PC-9 (cell line): ENCODE data around the gene EIF3K. TPM values are rescaled to one million over a fixed set of nuclear protein-coding genes. Genes with fewer than 3 reads are reported as not detected.

Experiments used
- BruUV-seq: library from RNA; stranded (reverse); fragments of 400-500 nt; replicated peaks from 2 replicates; lab custom pipeline; 2021; lab: Mats Ljungman, UMichigan
- CTCF ChIA-PET: fragments of 300-600 bp; sonication (Branson Sonifier 250); formaldehyde crosslinking; loops from one replicate; lab custom pipeline; 2022; ENCODE audit warnings: antibody characterized with exemption; lab: Charles Lee
- POLR2A ChIA-PET: fragments of 300-600 bp; sonication (Branson Sonifier 250); formaldehyde crosslinking; loops from one replicate; lab custom pipeline; 2022; ENCODE audit warnings: antibody characterized with exemption; ENCODE audit not compliant: unreplicated experiment; lab: Charles Lee
- DNase-seq, 2 experiments: peaks; one replicate each; pipeline versions ENCODE4 v3.0.0 to v3.0.0-alpha.2; 2015 to 2022; ENCODE audit warnings: mixed read lengths in 1 of 2
- H2AFZ ChIP-seq: fragments of 200-600 bp; sonication (generic); 2 replicates; pipeline ENCODE4 v1.8.1; 2017; ENCODE audit warnings: antibody characterized with exemption
- H3F3A ChIP-seq: fragments of 200-600 bp; sonication (generic); 2 replicates; pipeline ENCODE4 v1.8.1; 2017; ENCODE audit warnings: antibody characterized with exemption, mild to moderate bottlenecking, low read depth; ENCODE audit not compliant: insufficient read depth
- H3K27ac ChIP-seq: fragments of 200-600 bp; sonication (generic); 2 replicates; pipeline ENCODE4 v1.6.1; 2016; ENCODE audit warnings: mixed run types
- H3K27me3 ChIP-seq: fragments of 200-600 bp; sonication (generic); 2 replicates; pipeline ENCODE4 v1.6.1; 2016; ENCODE audit warnings: low read depth, mixed run types; ENCODE audit not compliant: insufficient read depth
- H3K36me3 ChIP-seq: fragments of 200-600 bp; sonication (generic); 2 replicates; pipeline ENCODE4 v1.6.1; 2016; ENCODE audit warnings: low read depth, mixed run types
- H3K4me1 ChIP-seq: fragments of 200-600 bp; sonication (generic); replicated peaks from 2 replicates; pipeline ENCODE4 v1.6.1; 2016; ENCODE audit warnings: mixed run types; ENCODE audit not compliant: insufficient read depth
- H3K4me2 ChIP-seq: fragments of 200-600 bp; sonication (generic); 2 replicates; pipeline ENCODE4 v1.6.1; 2017; ENCODE audit warnings: mixed run types
- H3K4me3 ChIP-seq: fragments of 200-600 bp; sonication (generic); 2 replicates; pipeline ENCODE4 v1.6.1; 2016; ENCODE audit warnings: mixed run types
- H3K79me2 ChIP-seq: fragments of 200-600 bp; sonication (generic); 2 replicates; pipeline ENCODE4 v1.6.1; 2017; ENCODE audit warnings: low read depth, mixed run types
- H3K9me2 ChIP-seq: fragments of 200-600 bp; sonication (generic); 2 replicates; pipeline ENCODE4 v1.8.1; 2017; ENCODE audit warnings: mild to moderate bottlenecking; ENCODE audit not compliant: insufficient read depth
- H3K9me3 ChIP-seq: fragments of 200-600 bp; sonication (generic); 2 replicates; pipeline ENCODE4 v1.8.1; 2016; ENCODE audit warnings: low read depth; ENCODE audit not compliant: insufficient read depth
- H4K20me1 ChIP-seq: fragments of 200-600 bp; sonication (generic); 2 replicates; pipeline ENCODE4 v1.8.1; 2017; ENCODE audit not compliant: insufficient read depth
- EZH2 ChIP-seq: fragments of 200-600 bp; sonication (generic); IDR thresholded peaks from 2 replicates; pipeline ENCODE4 v1.8.0; 2017; ENCODE audit warnings: antibody characterized with exemption, low read depth
- intact Hi-C: fragments of 100-400 bp; cut with micrococcal nuclease; formaldehyde crosslinking; loops from one replicate; pipeline ENCODE4 v1.10.0; 2022; ENCODE audit not compliant: unreplicated experiment
- total RNA-seq: library from RNA; stranded (reverse); gene quantifications from 2 replicates; pipeline ENCODE4 v1.2.3, GENCODE V29; 2021
- TF ChIP-seq, protein P1 (sequence below): fragments of 200-600 bp; sonication (generic); conservative IDR thresholded peaks from 2 replicates; pipeline ENCODE4 v1.6.1; 2017; ENCODE audit warnings: mixed run types, antibody characterized with exemption, mild to moderate bottlenecking, moderate library complexity

The EIF3K gene
- total RNA-seq, 1 experiment from 2014 or later = 230 TPM

DNA sequence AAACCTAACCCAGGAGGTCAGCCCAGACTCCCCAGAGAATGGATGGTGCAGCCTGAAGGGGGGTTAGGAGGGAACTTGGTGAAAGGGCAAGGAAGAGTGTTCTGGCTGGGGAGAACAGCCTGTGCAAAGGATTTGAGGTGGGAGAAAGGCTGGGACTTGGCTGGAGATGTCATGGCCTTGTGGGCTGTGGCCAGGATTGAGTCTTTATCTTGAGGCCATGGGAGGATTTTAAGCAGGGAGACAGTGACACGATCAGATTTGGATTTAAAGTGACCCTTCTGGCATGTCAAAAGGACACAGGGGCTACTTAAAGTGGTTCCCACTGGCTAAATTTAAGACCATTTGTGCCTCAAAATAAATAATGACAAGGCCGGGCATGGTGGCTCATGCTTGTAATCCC, 30.9 kb upstream of the EIF3K start:
- H3K27me3 ChIP-seq = no peaks in the 10 kb centered on the region
- H2AFZ ChIP-seq = no peak overlapping the region
- H3K4me2 ChIP-seq = no peak overlapping the region
- H3K79me2 ChIP-seq = no peaks in the 10 kb centered on the region
- ChIA-PET POLR2A (no interaction called here), CTCF (no interaction called here)
- H3K9me3 ChIP-seq = no peaks in the 10 kb centered on the region
- H3K4me3 ChIP-seq = no peak overlapping the region
- H3K27ac ChIP-seq = no peak overlapping the region
- no peaks in the 10 kb centered on the region for H3K4me1 ChIP-seq
- no peaks in the 10 kb centered on the region for H3F3A ChIP-seq
- intact Hi-C loops = no loop called here
- H3K36me3 ChIP-seq = no peaks in the 10 kb centered on the region
- BruUV-seq = no TSS peak
- DNase-seq = no peak
- no peaks in the 10 kb centered on the region for H3K9me2 ChIP-seq
- H4K20me1 ChIP-seq = no peaks in the 10 kb centered on the region
- TF ChIP-seq EZH2 = no peak
- TF ChIP-seq, protein P1, sequence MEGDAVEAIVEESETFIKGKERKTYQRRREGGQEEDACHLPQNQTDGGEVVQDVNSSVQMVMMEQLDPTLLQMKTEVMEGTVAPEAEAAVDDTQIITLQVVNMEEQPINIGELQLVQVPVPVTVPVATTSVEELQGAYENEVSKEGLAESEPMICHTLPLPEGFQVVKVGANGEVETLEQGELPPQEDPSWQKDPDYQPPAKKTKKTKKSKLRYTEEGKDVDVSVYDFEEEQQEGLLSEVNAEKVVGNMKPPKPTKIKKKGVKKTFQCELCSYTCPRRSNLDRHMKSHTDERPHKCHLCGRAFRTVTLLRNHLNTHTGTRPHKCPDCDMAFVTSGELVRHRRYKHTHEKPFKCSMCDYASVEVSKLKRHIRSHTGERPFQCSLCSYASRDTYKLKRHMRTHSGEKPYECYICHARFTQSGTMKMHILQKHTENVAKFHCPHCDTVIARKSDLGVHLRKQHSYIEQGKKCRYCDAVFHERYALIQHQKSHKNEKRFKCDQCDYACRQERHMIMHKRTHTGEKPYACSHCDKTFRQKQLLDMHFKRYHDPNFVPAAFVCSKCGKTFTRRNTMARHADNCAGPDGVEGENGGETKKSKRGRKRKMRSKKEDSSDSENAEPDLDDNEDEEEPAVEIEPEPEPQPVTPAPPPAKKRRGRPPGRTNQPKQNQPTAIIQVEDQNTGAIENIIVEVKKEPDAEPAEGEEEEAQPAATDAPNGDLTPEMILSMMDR = no peak

DNA sequence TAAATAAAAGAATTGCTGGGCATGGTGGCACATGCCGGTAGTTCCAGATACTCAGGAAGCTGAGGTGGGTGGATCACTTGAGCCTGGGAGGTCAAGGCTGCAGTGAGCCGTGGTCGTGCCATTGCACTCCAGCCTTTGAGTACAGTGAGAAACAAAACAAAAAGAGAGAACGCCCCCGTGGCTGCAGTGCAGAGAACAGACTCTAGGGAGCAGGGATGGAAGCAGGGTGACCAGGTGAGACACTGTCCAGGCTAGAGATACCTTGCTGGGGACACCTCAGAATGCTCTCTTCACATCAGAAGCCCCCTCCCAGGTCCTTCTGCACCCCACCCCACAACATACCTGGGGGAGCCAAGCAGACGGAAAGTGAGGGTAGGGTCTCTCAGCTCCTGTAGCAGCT, 26.0 kb upstream of the EIF3K start:
- ChIA-PET POLR2A (interaction anchor here (0.6 kb wide), 1 partner anchor 58 kb away, joined by 5 read pairs; no protein-coding TSS in a partner anchor), CTCF (no interaction called here)
- Histone ChIP-seq H3K9me3 (no peaks in the 10 kb centered on the region), H3K27me3 (no peaks in the 10 kb centered on the region), H3K79me2 (no peaks in the 10 kb centered on the region), H3K4me2 (no peak overlapping the region), H3K36me3 (no peaks in the 10 kb centered on the region), H3K4me3 (no peak overlapping the region), H3K27ac (no peak overlapping the region), H3F3A (peaks cover 3% of the 10 kb centered on the region; the same call in 1 of the 2 replicates), H4K20me1 (no peaks in the 10 kb centered on the region), H3K9me2 (no peaks in the 10 kb centered on the region), H3K4me1 (0 out of 2 replicates have a peak, but pooled peaks cover 3% of the 10 kb centered on the region), H2AFZ (no peak overlapping the region)
- no TSS peak for BruUV-seq
- TF ChIP-seq, protein P1 = no peak
- no peak for TF ChIP-seq EZH2
- intact Hi-C loops = no loop called here
- no peak for DNase-seq

DNA sequence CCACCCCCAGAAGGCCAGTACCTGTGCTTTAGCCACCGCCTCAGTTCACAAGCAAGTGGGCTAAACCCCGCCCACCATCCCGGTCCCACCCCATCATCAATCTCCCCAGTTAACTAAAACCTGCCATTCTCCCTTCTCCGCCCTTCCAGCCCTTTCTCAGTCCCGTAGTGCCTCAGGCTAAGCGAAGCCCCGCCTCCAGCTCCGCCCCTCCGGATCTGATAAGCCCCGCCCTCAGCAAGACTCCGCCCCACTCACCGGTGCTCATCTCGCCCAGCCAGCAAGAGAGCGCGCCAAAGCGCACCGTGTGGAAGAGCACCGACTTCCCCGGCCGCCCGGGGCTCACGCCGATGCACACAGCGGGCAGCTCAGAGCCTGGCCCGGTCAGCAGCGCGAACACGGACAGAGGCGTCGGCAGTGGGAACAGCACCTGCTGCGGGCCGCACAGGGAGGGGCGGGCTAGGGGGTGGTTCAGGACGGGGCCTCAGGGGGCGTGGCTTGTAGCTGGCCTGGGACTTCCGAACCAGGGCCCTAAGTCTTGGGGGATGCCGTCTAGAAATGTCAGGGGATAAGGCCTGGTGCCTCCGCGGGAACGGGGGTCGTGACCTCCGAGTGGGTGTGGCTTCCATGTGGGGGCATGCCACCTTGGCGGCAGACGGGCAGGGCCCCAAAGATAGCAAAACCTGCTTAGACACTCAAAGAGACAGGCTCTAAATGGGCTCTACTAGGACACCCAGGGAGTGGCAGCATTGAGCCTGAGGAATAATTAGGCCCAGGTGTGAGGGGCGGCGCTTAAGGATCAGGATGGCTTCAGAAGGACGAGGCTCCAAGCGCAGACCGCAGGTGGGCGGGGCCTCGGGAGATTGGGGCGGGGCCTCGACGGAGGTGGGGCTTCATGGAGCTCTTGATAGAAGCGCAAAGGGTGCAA, 22.7 kb upstream of the EIF3K start:
- POLR2A ChIA-PET = no interaction called here
- no peak for TF ChIP-seq EZH2
- TF ChIP-seq, protein P1 = no peak
- Histone ChIP-seq H3K27ac (no peak overlapping the region), H4K20me1 (no peaks in the 10 kb centered on the region), H3K36me3 (no peaks in the 10 kb centered on the region), H2AFZ (peak overlapping the region; percentile 82), H3K4me3 (peak overlapping the region; percentile 60; the same call in 1 of the 2 replicates), H3K4me2 (peak overlapping the region; percentile 83), H3K4me1 (0 out of 2 replicates have a peak, but pooled peaks cover 3% of the 10 kb centered on the region), H3K79me2 (no peaks in the 10 kb centered on the region), H3F3A (peaks cover 3% of the 10 kb centered on the region; the same call in 1 of the 2 replicates), H3K9me2 (no peaks in the 10 kb centered on the region), H3K27me3 (no peaks in the 10 kb centered on the region), H3K9me3 (no peaks in the 10 kb centered on the region)
- DNase-seq = peak; percentile 68 to 85
- no TSS peak for BruUV-seq
- CTCF ChIA-PET = interaction anchor here (1.0 kb wide), 1 partner anchor 13 kb away, joined by 15 read pairs; no protein-coding TSS in a partner anchor
- intact Hi-C loops = no loop called here
